ENCODE data around the gene VAV1. TPM values are rescaled to one million over a fixed set of nuclear protein-coding genes. Genes with fewer than 3 reads are reported as not detected.
"Not testable (repeated sequence)": the region's sequence is repeated elsewhere in the genome, so short reads cannot be mapped to it uniquely, and the experiment has no call there.

Gene VAV1
- total RNA-seq, 4 donors from 2014 or later = 9.4 to 18.9 (median 13.5) TPM

DNA sequence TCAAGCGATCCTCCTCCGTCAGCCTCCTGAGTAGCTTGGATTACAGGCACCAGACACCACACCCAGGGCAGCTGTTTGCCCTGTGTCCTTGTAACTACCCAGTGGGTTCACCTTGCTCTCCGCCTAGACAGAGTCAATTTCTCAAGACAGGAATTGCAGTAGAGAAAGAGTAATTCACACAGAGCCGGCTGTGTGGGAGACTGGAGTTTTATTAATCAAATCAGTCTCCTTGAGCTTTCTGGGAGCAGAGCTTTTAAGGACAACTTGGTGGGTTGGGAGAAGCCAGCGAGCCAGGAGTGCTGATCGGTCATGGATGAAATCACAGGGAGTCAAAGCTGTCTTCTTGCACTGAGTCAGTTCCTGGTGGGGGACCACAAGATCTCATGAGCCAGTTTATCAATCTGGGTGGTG lies 94.2 kb downstream of the VAV1 start:
- no peak for DNase-seq (ENCODE audit: low spot score)
- no peak for ATAC-seq (ENCODE audit: low FRiP score)
- TF ChIP-seq CTCF (IDR thresholded peaks at IDR 0.05) = no peak

GRCh38 chr19:6868351-6868750 lies 95.8 kb downstream of the VAV1 start:
- no peak for TF ChIP-seq CTCF (IDR thresholded peaks at IDR 0.05)
- ATAC-seq (ENCODE audit: low FRiP score) = no peak
- no peak for DNase-seq (ENCODE audit: low spot score)

DNA sequence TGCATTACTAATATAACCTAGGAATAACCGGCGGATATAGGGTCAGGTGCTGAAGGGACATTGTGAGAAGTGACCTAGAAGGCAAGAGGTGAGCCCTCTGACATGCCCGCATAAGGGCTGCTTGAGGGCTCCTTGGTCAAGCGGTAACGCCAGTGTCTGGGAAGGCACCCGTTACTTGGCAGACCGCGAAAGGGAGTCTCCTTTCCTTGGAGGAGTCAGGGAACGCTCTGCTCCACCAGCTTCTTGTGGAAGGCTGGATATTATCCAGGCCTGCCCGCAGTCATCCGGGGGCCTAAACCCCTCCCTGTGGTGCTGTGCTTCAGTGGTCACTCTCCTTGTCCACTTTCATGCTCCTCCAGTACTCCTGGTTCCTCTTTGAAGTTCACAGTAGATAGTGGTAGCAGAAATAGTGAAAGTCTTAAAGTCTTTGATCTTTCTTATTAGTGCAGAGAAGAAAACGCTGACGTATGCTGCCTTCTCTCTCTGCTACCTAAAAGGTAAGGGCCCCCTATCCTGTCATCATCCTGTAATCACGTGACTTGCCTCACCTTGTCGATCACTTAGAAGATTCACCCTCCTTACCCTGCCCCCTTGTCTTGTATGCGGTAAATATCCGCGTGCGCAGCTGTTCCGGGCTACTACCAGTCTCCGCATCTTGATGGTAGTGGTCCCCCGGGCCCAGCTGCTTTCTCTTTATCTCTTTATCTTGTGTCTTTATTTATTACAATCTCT lies 96.8 kb downstream of the VAV1 start:
- not testable (repeated sequence) for DNase-seq (ENCODE audit: low spot score); ATAC-seq (ENCODE audit: low FRiP score)

GRCh38 chr19:6873708-6874431 lies 101.4 kb downstream of the VAV1 start:
- DNase-seq (ENCODE audit: low spot score) (no peak), ATAC-seq (ENCODE audit: low FRiP score) (no peak)
- no peak for TF ChIP-seq CTCF (IDR thresholded peaks at IDR 0.05)

GRCh38 chr19:6875218-6875617 lies 102.7 kb downstream of the VAV1 start:
- DNase-seq (ENCODE audit: low spot score) (no peak), ATAC-seq (ENCODE audit: low FRiP score) (no peak)
- no peak for TF ChIP-seq CTCF (IDR thresholded peaks at IDR 0.05)

DNA sequence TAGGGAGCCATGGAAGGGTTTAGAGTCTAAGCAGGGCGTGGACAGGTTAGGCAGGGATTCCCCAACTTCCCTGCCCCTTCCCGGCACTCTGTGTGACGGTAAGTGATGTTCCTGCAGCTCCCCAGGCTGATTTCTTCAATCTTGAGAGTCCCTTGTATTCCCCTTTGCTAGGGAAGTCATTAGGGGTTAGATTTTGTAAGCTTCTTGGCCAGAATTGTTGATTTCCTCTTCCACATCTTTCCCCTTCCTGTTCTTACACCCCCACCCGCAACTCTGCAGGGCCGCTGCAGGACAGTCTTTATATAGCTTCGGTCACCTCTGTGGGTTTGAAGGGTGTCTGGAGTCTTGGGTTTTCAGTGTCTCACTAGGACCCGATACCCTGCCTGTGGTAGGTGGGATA lies 104.2 kb downstream of the VAV1 start:
- no peak for ATAC-seq (ENCODE audit: low FRiP score)
- no peak for DNase-seq (ENCODE audit: low spot score)
- TF ChIP-seq CTCF (IDR thresholded peaks at IDR 0.05) = no peak

- TF ChIP-seq CTCF (IDR thresholded peaks at IDR 0.05) = no peak
- DNase-seq (ENCODE audit: low spot score) = no peak
- no peak for ATAC-seq (ENCODE audit: low FRiP score)
Observed at GRCh38 chr19:6877766-6878165, 105.3 kb downstream of the VAV1 start.
